HepG2 (cell line): ENCODE data around the gene BRSK2. TPM values are rescaled to one million over a fixed set of nuclear protein-coding genes. Genes with fewer than 3 reads are reported as not detected.

ENCODE experiments used
- ATAC-seq: fragments of 200-7000 bp; cut with Tn5 transposase; 3 replicates; pipeline ENCODE4 v1.9.1; 2020; ENCODE audit warnings: mild to moderate bottlenecking, moderate library complexity
- BruUV-seq: library from RNA; stranded (reverse); fragments of 400-500 nt; replicated peaks from 2 replicates; lab custom pipeline; 2021; lab: Mats Ljungman, UMichigan
- CTCF ChIA-PET: fragments of 300-600 bp; formaldehyde crosslinking; extraction: SDS; loops from one replicate; lab custom pipeline; 2021; ENCODE audit warnings: low total read pairs, inconsistent platforms, low intra/inter-chr PET ratio; lab: Yijun Ruan, JAX
- POLR2A ChIA-PET: fragments of 350-600 bp; sonication (Branson Sonifier 250); formaldehyde crosslinking; loops from one replicate; lab custom pipeline; 2020; ENCODE audit warnings: antibody characterized with exemption, inconsistent platforms; lab: Yijun Ruan, JAX
- DNase-seq: peaks from one replicate; pipeline ENCODE4 v3.0.0-alpha.2; 2015; ENCODE audit warnings: low spot score
- FAIRE-seq: peaks from 3 replicates; lab custom pipeline; 2011; peaks lifted over from hg19 to GRCh38; lab: Jason Lieb, UNC
- H2AFZ ChIP-seq: one replicate; pipeline ENCODE4 v1.6.1; 2011; ENCODE audit warnings: low read length, inconsistent platforms
- H3K27ac ChIP-seq: fragments of 300-600 bp; 3 replicates; pipeline ENCODE4 v1.8.0; 2011; ENCODE audit warnings: mixed run types, mild to moderate bottlenecking, mixed read lengths, low read length, inconsistent platforms; ENCODE audit not compliant: insufficient read depth; ENCODE audit errors: extremely low read length
- H3K27me3 ChIP-seq, 2 experiments: fragments of 200-600 bp in 1 of 2; 2 replicates in 1 of 2; 3 replicates in 1 of 2; pipeline versions ENCODE4 v1.6.0 to v1.8.0; 2011; ENCODE audit warnings: low read length in 2 of 2, mild to moderate bottlenecking in 2 of 2, moderate library complexity in 2 of 2, inconsistent platforms in 1 of 2; ENCODE audit not compliant: insufficient read depth in 2 of 2, control insufficient read depth in 1 of 2
- H3K36me3 ChIP-seq, 2 experiments: fragments of 200-600 bp in 1 of 2; replicated peaks in 1 of 2; 2 replicates in 1 of 2; 3 replicates in 1 of 2; pipeline versions ENCODE4 v1.5.1 to v1.8.0; 2011; ENCODE audit warnings: low read length in 2 of 2, inconsistent platforms in 1 of 2; ENCODE audit not compliant: insufficient read depth in 2 of 2, control insufficient read depth in 1 of 2
- H3K4me1 ChIP-seq: 2 replicates; pipeline ENCODE4 v1.5.1; 2012; ENCODE audit warnings: low read length, inconsistent platforms; ENCODE audit not compliant: insufficient read depth
- H3K4me2 ChIP-seq: 2 replicates; pipeline ENCODE4 v1.6.0; 2011; ENCODE audit warnings: low read depth, low read length, inconsistent platforms
- H3K4me3 ChIP-seq, 3 experiments: fragments of 200-600 bp in 1 of 3; sonication (generic), shearing (Covaris generic) in 1 of 3; replicated peaks in 1 of 3; 2 replicates each; pipeline ENCODE4 v1.5.1; 2011 to 2016; ENCODE audit warnings: low read length in 3 of 3, inconsistent platforms in 2 of 3, low read depth in 2 of 3, mild to moderate bottlenecking in 2 of 3, control low read depth in 1 of 3, mixed read lengths in 1 of 3; ENCODE audit not compliant: insufficient read depth in 1 of 3
- H3K79me2 ChIP-seq: one replicate; pipeline ENCODE4 v1.6.1; 2011; ENCODE audit warnings: low read length, inconsistent platforms; ENCODE audit not compliant: insufficient read depth
- H3K9ac ChIP-seq: 2 replicates; pipeline ENCODE4 v1.6.0; 2011; ENCODE audit warnings: mild to moderate bottlenecking, low read depth, low read length, inconsistent platforms; ENCODE audit not compliant: insufficient read depth
- H3K9me3 ChIP-seq: 2 replicates; pipeline ENCODE4 v1.5.1; 2012; ENCODE audit warnings: mild to moderate bottlenecking, low read length
- H4K20me1 ChIP-seq: 2 replicates; pipeline ENCODE4 v1.6.0; 2011; ENCODE audit warnings: inconsistent platforms, mild to moderate bottlenecking, low read length, moderate library complexity; ENCODE audit not compliant: insufficient read depth
- HNRNPH1 ChIP-seq: fragments of 200-400 bp; formaldehyde crosslinking; optimal IDR thresholded peaks from 2 replicates; pipeline ENCODE3; 2017; ENCODE audit warnings: mild to moderate bottlenecking, low read depth, low read length
- HNRNPL ChIP-seq: fragments of 200-400 bp; formaldehyde crosslinking; IDR thresholded peaks from 2 replicates; pipeline ENCODE4 v1.6.1; 2017; ENCODE audit warnings: mild to moderate bottlenecking, low read depth, low read length
- STAG1 ChIP-seq: sonication (generic); formaldehyde crosslinking; IDR thresholded peaks from 2 replicates; pipeline ENCODE4 v1.4.0; 2020; ENCODE audit warnings: missing genetic modification reagents
- ZNF333 ChIP-seq: sonication (generic); formaldehyde crosslinking; IDR thresholded peaks from 2 replicates; pipeline ENCODE4 v1.4.0; 2020; ENCODE audit warnings: mild to moderate bottlenecking, missing genetic modification reagents, borderline replicate concordance
- WGBS: methylation state at CpG from one replicate; pipeline ENCODE4 v1.1.6; 2017; ENCODE audit warnings: low lambda C conversion rate; 5-methylcytosine and 5-hydroxymethylcytosine counted together
- in situ Hi-C: cut with HindIII; loops from 2 replicates; pipeline ENCODE4 v1.10.0; 2017; ENCODE audit warnings: low pct_unique_long_range_greater_than_20kb; ENCODE audit not compliant: extremely low pct_ligation_motif_present
- intact Hi-C: fragments of 100-400 bp; cut with micrococcal nuclease; formaldehyde crosslinking; loops from one replicate; pipeline ENCODE4 v1.10.0; 2022; ENCODE audit not compliant: unreplicated experiment
- polyA plus RNA-seq, 8 experiments: library from polyadenylated mRNA; depleted of rRNA in 3 of 8; stranded (reverse) in 7 of 8; unstranded in 1 of 8; fragments of >200 nt; fragmentation: Illumina TruSeq in 4 of 8; extraction: Trizol in 4 of 8; gene quantifications; 2 replicates each; pipeline versions ENCODE4 v1.2.1 to v1.2.3, GENCODE V29; 2011 to 2016; ENCODE audit warnings: low read depth in 4 of 8, missing spikeins in 1 of 8, mixed read lengths in 1 of 8; ENCODE audit not compliant: insufficient read depth in 1 of 8
- total RNA-seq, 5 experiments: library from RNA; depleted of rRNA; stranded (reverse); fragments of >200 nt; fragmentation: Illumina TruSeq; extraction: Trizol; gene quantifications; 2 replicates each; pipeline ENCODE4 v1.2.3, GENCODE V29; 2016; ENCODE audit warnings: low read depth in 1 of 5
- TF ChIP-seq, protein P1 (sequence below): sonication (generic); formaldehyde crosslinking; IDR thresholded peaks from 2 replicates; pipeline ENCODE4 v1.5.0; 2020; ENCODE audit warnings: mild to moderate bottlenecking, missing genetic modification reagents, moderate library complexity

The BRSK2 gene
- total and polyA plus RNA-seq, 2 of the 13 experiments (the other 11 are each of a cell fraction or from before 2014, with no cell fraction given), result 0.74 to 1.1 TPM

DNA sequence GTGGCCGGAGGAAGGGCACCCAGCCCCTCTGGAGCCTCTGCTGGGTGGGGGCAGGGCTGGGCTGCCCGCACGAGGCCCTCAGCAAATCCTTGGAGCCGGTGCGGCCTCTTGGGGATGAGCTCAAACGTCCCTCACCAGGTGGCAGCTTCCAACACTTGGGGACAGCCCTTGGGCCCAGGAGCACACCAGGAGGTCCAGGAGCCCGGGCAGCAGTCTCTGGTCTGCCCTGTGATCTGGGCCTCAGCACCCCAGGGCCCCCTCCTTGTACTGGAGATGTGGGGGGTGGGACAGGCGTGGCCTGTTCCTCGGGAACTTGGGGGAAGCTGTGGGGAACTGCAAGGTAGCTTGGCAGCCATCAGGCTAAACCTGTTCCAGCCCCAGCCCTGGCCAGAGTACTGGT, 56.9 kb downstream of the BRSK2 start:
- ChIA-PET CTCF (no interaction called here), POLR2A (no interaction called here)
- no peaks in the 10 kb centered on the region for H3K79me2 ChIP-seq
- no peak overlapping the region for H3K4me3 ChIP-seq
- peaks cover 5% of the 10 kb centered on the region; the same call in 1 of the 2 replicates for H4K20me1 ChIP-seq
- no peak overlapping the region for H3K4me2 ChIP-seq
- no CpG with 5 or more reads among the region's 9 CpGs for WGBS
- in situ Hi-C loops (no loop called here), intact Hi-C loops (no loop called here)
- DNase-seq (no peak), ATAC-seq (no peak), FAIRE-seq (no peak)
- H3K27ac ChIP-seq, result no peak overlapping the region
- no peak overlapping the region for H2AFZ ChIP-seq
- no peaks in the 10 kb centered on the region for H3K36me3 ChIP-seq
- no peaks in the 10 kb centered on the region for H3K9me3 ChIP-seq
- H3K27me3 ChIP-seq, result peaks cover 5 to 22% of the 10 kb centered on the region in 2 experiments; a peak in 4 of 5 replicates
- no peak overlapping the region for H3K9ac ChIP-seq
- no peak for TF ChIP-seq ZNF333
- TF ChIP-seq, all 625 proteins: peak for 0
- no peaks in the 10 kb centered on the region for H3K4me1 ChIP-seq
- no TSS peak for BruUV-seq

DNA sequence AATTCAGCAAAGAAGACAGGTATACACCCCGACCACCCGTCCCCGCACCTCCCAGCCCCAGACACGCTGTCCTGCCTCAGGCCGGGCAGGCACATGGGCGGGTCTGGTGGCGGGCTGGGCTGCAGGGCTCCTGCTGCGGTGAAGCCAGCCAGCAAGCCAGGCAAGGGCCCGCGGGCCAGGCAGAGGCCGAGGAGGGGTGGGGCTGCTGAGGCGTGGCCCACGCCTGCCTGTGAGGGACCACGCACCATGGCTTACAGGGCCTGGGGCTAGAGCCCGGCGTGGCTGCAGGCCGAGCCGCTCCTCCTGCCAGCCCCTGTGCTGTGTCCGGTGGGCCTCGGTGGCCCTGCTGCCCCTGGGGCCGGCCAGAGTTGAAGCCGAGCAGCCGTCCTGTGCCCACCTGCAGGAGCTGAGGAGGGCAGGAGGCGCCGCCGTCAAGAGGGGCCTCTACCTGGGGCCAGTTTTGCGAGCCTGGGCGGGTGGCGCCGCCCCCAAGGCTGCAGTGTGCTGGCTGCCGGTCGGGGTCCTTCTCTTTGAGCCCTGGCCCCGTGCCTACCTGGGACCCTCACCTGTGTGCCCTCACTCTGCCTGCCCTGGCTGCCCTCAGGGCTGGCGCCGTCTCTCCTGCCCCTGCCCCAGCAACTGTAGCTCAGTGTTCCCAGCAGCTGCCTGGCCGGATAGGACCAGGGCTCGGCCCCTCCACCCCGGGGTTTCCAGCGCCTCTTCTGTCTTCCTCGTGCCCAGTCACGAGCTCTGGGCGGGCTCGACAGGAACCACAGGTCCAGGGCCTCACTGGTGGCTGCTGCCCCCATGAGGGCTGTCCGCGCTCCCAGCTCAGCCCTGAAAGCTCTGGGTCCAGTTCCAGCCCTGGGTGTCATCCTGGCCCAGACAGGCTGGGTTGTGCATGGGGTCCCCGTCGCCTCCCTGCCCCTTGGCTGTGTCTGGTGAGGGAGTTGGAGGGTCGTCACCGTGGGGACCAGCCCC, 58.4 kb downstream of the BRSK2 start:
- H3K36me3 ChIP-seq, result no peaks in the 10 kb centered on the region
- no peaks in the 10 kb centered on the region for H3K9me3 ChIP-seq
- no peaks in the 10 kb centered on the region for H3K4me1 ChIP-seq
- no peak overlapping the region for H2AFZ ChIP-seq
- in situ Hi-C loops (no loop called here), intact Hi-C loops (no loop called here)
- H3K4me2 ChIP-seq, result no peak overlapping the region
- H3K27ac ChIP-seq, result no peak overlapping the region
- WGBS, result 52% methylated on average over 21 of the region's 49 CpGs
- H4K20me1 ChIP-seq, result peaks cover 6% of the 10 kb centered on the region; the same call in 1 of the 2 replicates
- DNase-seq, result no peak
- no TSS peak for BruUV-seq
- no peak overlapping the region for H3K4me3 ChIP-seq
- no peak overlapping the region for H3K9ac ChIP-seq
- ATAC-seq, result peak; percentile 14; the same call in 2 of the 3 replicates
- peaks cover 6 to 27% of the 10 kb centered on the region in 2 experiments; a peak in 4 of 5 replicates for H3K27me3 ChIP-seq
- H3K79me2 ChIP-seq, result no peaks in the 10 kb centered on the region
- CTCF ChIA-PET, result no interaction called here
- TF ChIP-seq, protein P1, sequence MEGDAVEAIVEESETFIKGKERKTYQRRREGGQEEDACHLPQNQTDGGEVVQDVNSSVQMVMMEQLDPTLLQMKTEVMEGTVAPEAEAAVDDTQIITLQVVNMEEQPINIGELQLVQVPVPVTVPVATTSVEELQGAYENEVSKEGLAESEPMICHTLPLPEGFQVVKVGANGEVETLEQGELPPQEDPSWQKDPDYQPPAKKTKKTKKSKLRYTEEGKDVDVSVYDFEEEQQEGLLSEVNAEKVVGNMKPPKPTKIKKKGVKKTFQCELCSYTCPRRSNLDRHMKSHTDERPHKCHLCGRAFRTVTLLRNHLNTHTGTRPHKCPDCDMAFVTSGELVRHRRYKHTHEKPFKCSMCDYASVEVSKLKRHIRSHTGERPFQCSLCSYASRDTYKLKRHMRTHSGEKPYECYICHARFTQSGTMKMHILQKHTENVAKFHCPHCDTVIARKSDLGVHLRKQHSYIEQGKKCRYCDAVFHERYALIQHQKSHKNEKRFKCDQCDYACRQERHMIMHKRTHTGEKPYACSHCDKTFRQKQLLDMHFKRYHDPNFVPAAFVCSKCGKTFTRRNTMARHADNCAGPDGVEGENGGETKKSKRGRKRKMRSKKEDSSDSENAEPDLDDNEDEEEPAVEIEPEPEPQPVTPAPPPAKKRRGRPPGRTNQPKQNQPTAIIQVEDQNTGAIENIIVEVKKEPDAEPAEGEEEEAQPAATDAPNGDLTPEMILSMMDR (CRISPR knock-in tag), result peak; percentile 44
- TF ChIP-seq STAG1 (peak; percentile 49), HNRNPH1 (no peak), HNRNPL (0 out of 2 replicates have a peak, but pooled peaks have one; percentile 13)
- POLR2A ChIA-PET, result no interaction called here
- no peak for FAIRE-seq
